Fibroblast of upper back skin (primary cell): ENCODE results near the gene DUSP5.

ENCODE experiments used
- DNase-seq: peaks from one replicate; pipeline ENCODE4 v3.0.0-alpha.2; 2013

The DUSP5 gene

DNA sequence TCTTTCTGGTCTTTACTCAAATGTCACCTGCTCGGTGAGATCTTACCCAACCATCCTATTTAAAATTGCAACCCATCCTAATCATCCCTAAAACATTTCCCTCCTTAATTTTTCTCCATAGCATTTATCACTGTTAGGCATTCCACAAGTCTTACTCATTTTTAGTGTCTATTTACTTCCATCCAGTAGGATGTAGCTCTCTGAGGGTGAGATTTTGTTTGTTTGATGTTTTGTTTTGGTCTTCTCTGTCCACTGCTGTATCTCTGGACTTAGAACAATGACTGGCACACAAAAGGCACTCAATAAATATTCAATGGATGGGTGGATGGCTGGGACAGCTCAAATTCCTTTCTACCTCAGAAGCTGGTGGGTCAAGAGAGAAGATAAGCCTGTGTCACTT is 15.8 kb upstream of the DUSP5 start:
- peak; percentile 45 for DNase-seq

DNA sequence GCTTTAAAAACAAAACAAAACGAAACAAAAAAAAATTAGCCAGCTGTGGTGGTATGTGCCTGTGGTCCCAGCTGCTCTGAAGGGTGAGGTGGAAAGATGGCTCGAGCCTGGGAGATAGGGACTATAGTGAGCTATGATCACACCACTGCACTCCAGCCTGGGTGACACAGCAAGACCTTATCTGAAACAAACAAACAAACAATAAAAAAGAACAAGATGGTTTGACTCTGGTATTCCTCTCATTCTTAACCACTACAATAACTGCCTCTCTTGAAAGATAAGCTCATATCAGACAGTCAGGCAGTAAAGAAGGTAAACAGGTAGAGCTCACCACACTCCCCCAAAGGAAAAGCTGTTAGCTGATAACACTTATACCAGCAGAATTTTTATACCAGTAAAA is 14.1 kb upstream of the DUSP5 start:
- DNase-seq, result no peak

GRCh38 chr10:110485541-110485940 is 12.2 kb upstream of the DUSP5 start:
- DNase-seq, result no peak

DNA sequence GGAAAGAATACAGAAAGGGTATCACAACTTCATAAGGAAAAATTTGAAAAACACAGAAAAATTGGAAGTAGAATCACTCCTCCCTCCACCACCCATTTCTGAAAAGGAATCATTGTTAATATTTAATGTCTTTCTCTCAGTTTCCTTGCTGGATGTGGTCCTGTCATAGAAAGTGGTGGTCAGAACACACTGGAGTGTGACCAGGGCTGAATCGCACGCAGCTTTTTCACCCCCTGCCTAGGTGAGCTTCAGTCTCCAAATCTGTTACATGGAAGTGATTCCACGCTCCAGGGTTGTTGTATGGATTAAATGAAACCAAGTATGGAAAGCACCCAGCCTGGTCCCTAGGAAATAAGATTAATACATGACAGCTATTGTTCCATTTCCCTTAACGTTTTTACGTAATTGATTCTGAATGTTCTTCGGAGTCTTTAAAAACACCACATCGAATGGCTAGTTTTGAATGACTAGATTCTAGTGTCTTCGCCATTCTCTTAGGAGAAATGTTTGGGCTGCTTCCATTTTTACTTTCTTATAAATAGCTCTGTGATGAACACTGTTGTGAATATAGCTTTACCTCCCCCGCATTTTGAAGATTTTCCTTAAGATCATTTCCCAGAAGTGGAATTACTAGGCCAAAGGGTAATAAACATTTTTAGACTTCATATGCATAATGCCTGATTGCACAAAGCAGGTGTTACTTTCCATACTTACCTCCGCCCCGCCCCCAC is 10.9 kb upstream of the DUSP5 start:
- no peak for DNase-seq

GRCh38 chr10:110487411-110488331 is 10.0 kb upstream of the DUSP5 start:
- peak; percentile 81 for DNase-seq

DNA sequence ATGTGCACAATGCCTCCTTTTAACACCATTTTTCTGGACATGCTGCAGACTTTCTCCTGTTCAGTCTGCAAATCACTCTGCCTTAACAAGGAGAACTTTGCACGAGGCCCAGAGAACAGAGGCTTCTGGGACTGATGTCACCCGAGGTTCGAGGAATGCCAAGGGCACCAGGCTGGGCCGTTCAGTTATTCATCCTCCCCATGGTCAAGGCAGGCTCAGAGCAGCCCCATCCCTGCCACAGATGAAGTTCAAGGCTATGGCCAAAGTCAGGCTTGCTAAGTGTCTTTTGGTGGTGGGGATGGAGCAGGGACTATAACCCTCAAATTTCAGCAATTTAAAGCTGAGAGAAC is 9.4 kb upstream of the DUSP5 start:
- no peak for DNase-seq

DNA sequence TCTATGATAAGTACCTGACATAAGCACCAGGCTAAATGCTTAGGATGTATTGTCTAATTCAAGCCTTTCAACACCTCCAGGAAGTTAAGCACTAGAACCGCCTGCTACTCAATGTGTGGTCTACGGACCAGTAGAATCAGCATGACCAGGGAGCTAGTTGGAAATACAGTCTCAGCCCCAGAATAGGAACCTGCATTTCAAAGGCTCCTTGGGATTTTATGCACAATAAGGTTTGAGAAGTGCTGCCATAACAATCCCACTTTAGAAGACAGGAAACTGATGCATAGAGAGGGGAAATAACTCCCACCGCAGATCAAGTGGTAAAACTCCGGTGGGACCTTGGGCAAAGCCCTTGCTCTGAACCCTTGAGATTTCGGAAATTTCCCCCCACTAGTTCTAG is 8.8 kb upstream of the DUSP5 start:
- no peak for DNase-seq

DNA sequence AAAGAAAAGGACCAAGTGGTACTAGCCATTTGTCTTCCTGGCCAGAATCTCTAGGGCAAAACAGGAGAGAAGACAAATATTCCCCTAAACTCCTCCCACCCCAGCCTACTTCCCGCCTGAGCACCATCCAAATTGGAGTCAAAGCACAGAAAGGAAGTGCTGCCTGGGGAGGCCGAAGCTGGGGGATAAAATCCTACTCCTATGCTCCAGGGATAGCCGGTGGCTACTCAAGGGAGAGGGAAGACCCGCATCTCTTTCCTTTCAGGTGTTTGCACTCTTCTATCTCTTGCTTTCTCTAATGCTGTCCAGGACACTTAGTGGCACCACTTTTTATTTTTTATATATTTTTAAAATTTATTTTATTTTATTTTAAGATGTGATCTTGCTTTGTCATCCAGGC is 7.1 kb upstream of the DUSP5 start:
- no peak for DNase-seq

DNA sequence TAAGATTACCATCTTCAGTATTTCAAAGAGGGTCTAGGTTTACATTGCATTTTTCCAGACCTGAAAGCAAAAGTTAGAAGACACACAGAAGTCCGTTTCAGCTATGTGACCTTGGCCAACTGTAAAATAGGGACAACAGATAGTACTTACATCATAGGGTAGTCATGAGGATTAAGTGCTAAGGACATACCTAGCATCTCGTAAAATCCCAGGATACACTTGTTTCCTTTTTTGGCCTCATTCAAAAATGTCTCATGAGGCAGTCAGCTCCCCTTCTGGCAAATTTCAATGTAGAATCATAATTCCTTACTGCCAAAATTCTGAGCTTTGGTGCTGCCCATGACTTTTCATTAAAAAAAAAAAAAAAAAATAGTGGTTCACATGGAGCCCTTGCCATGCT is 6.4 kb upstream of the DUSP5 start:
- DNase-seq, result no peak

GRCh38 chr10:110492069-110492822 is 5.5 kb upstream of the DUSP5 start:
- no peak for DNase-seq

DNA sequence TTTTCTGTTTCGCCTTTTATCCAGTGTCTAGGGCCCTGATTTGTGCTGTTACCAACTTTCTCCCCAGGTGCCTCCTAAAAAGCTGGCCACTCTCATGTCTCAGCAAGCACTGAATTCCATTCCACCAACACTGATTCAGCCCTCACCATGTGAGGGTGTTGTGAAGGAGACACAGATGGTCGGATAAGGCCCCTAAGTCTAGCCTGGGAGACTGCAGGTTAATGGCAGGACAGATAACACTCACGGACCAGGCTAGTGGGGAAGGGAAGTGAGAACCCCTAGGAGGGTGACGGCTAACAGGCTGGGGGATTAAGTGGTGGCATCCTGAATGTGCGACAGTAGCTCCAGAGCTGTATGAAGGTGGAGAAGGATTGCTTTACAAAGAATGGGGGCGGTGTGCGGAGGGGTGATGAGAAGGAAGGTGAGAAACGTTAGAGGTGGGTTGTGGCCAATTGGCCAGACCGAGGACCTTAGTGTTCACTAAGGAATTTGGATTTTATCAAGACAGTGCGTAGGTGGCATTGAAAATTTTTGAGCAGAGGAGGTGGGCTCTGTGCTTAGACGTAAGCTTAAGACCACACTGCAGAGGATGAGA is 3.8 kb upstream of the DUSP5 start:
- no peak for DNase-seq

- no peak for DNase-seq
These were observed 3.2 kb upstream of the DUSP5 start for GRCh38 chr10:110494532-110494931.

- peak; percentile 95 for DNase-seq
These were observed 1.8 kb upstream of the DUSP5 start for GRCh38 chr10:110495731-110496552.

DNA sequence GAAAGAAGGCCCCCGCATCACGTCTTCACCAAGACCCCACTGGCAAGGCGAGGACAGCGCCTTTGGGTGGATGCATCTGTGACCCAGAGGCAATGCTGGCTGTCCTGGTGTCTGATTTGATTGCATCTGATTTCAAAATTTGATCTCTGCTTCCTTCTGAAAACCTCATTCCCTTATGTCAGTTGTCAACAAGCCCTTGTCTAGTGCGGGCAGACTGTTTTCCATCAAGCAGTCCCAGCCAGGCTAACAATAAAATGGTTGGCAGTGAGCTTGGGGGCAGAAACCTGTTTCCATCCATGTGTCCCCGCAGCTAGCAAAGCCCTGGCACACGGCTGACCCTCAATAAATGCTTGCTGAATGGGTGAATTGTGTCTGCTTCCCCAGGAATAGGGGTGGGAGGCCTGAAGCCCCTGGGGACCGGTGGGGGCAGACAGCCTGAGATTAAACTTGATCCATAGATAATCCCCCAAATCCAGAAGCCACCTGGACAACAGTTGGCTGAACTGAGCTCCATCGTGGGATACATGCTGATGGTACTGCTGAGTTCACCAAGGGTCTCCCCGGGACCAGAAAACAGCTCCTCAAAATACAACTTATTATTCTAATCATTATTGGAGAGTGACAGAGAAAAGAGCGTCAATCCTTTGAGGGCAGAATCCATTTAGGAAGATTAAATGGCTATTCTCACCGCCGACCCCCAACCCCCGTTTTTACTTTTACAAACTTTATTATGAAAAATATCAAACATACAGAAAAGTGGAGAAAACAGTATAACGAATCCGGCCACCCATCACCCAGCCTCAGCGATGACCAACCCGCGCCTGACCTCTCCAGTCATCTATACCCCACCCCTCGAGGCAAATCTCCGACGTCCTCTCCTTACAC is 912 bp upstream of the DUSP5 start:
- peak; percentile 28 for DNase-seq

DNA sequence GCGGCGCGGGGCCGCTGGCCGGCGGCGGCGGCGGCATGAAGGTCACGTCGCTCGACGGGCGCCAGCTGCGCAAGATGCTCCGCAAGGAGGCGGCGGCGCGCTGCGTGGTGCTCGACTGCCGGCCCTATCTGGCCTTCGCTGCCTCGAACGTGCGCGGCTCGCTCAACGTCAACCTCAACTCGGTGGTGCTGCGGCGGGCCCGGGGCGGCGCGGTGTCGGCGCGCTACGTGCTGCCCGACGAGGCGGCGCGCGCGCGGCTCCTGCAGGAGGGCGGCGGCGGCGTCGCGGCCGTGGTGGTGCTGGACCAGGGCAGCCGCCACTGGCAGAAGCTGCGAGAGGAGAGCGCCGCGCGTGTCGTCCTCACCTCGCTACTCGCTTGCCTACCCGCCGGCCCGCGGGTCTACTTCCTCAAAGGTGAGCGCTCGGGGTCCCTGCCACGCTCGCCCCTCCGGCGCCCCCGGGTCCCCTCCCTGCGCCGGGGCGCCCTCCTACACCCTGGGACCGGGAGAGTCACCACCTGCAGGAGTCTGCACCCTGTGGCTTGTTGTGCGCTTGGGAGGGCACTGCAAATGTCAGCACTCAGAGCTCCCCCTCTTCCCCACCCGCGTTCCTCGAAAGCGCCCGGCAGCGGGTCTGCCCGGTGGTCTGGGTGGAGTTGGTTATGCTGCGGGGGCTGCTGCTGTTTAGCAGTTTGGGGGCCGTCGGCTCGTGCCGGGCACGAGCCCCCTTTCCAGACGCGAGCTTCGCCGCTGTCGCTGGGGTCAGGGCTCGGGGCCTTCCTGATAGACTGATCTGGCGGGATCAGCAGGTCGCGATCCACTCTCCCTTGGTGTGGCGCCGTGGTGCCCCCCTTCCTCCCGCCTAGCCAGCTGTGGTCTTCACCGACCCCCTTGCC is 627 bp downstream of the DUSP5 start:
- DNase-seq, result peak; percentile 53

- DNase-seq, result peak; percentile 77
These were observed 1.5 kb downstream of the DUSP5 start for GRCh38 chr10:110498982-110499795.

DNA sequence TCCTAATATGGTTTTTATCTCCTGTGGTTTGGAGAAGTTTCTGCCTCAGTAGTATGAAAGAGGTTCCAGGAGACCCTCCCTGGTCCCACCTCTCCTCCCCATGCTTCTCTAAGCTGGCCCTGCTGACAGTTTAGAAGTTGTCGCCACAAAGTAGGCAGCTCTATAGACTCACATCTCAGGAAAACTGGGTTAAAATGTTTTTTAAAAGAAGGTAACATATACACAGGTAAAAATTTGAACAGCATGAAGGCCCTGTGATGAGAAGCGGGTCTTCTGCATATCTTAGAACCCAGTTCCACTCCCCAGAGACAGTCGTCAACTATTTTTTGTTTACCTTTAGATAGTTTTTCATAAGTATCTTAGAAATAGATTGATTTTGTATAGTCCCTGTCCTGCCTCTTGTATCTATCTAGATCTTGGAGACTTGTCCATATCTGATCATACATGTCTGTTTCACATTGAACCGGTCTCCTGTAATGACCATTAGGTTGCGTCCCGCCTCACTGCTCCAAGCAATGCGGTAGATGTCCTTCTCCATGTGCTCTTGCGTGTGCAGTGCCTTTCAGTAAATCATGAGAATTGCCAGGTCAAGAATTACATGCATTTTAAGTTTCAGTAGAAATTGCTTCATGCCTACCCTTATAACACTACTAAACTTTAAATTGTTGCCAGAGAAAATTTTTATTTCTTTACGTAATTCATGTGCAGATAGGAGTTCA is 2.2 kb downstream of the DUSP5 start:
- DNase-seq, result no peak

GRCh38 chr10:110500515-110500905 is 2.8 kb downstream of the DUSP5 start:
- peak; percentile 87 for DNase-seq
